HG03558 (cell line): ENCODE data around the gene AOPEP.

Experiments
- ATAC-seq: cut with Tn5 transposase; IDR thresholded peaks from one replicate; pipeline ENCODE4 v1.9.1; 2021; ENCODE audit warnings: moderate number of reproducible peaks; ENCODE audit not compliant: unreplicated experiment; ENCODE audit errors: extremely low read depth

AOPEP gene

DNA sequence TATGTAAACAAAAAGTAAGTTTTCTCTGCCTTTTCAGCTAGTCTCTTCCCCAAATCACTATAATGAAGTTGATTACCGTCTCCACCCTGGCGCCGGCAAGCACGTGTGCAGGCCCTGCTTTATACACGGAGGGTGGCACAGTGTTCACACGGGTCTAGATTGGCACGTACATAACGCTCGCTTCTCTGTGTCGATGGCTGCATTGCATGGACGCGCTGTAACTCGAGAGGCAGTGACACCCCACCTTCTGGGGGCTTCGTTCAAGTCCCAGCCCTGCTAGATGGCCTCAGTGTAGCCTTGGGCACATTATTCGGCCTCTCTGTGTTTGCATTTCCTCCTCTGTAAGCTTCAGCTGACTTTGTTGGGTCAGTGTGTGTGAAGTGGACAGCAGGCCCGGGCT, 367.1 kb downstream of the AOPEP start:
- ATAC-seq: no peak

DNA sequence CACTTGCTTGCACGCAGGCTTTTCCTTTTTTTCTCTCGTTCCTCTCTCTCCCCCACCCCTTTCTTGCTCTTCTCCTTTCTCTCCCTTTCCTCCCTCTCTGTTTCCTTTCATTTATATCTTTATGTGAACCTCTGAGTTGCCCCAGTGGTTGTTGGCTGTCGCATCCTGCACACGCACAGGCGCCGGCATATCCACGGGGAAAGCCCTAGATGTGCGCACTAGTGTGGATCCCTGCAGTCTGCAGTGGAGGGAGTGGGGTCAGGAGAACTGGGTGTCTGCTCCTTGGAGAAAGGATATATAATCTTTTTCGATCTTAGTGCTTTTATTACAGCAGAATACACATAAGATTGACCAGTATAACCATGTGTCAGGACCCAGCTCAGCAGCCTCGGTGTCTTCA, 367.5 kb downstream of the AOPEP start:
- ATAC-seq: no peak

DNA sequence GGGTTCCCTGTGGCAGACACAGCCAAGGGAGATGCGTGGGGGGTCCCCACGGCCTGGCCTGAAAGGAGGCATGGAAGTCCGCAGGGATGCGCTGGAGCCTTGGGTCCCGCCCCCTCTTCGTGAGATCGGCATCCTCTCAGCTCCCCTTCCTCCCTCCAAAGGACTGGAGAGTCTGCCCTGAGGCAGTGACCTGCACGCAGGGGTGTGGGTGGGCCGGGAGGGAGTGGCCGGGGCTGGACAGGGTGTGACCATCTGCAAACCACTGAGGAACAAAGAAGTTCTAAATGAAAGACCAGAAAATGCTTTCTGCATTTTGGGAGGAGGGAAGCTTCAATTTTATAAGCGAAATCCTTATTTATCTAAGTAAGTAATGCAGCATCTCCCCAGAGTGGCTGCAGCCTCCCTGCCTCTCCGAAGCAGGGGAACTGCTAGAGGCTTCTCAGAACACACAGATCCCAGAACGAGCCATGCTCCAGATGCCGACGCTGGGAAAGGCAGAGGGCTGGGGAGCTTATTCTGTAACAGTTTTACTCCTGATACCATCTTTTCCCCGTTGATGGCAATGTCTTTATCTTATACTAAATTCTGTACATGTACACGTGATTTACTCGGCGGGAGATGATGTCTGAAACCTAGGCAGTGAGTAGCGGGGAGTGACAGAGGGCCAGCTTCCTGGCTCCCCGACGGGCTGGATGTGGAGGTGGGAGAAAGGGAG, 369.3 kb downstream of the AOPEP start:
- ATAC-seq: no peak

DNA sequence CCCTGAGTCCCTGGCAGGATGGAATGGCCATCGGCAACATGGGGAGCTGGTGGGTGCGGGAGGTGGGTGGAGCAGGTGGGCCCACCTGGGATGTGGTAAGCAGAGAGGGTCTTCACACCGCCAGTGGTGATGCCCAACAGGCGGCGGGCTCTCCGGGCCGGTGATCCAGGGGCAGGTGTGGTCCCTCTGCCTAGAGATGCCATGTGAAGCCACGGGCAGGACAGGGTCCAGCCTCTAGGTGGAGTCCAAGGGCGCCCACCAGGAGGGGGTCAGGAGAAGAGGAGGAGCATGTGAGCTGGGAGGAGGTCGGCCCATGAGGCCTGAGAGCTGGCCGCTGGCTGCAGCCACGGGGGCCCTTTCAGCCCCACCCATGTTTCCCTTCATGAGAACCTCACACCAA, 369.9 kb downstream of the AOPEP start:
- ATAC-seq: no peak

DNA sequence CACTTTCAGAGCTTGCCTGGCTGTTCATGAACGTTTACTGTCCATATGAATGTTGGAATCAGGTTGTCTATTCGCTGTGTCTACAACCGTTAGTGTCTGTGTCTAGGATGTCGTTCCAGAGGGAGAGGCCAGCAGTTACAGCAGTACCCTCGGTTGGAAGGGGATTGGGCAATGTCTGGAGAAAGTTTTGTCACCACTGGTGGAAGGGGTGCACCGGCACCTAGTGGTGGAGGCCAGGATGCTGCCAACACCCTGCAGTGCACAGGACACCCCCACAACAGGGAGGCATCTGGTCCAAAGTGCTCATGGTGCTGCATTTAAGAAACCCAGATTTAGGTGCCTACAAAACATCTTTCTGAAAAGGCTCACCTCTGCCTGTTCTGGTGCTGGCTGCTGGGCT, 370.3 kb downstream of the AOPEP start:
- ATAC-seq: no peak

DNA sequence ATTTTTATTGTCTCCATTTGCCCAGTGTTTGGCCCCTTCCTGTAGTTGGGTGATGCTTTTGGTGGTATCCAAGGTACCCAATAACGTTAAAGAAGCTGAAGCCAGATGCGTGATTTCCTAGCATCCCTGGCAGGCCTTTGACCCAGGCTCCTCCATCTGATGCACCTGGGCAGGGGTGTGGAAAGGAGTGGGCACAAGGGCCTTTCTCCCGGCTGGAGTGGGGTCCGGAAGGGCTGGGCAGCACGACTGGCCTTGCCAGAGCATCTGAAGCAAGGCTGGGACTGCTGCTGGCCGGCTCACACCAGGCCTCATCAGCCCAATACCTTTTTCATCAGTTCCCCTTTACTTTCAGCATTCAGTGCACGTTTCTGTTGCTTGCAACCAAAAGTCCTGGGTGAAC, 370.8 kb downstream of the AOPEP start:
- no peak for ATAC-seq

DNA sequence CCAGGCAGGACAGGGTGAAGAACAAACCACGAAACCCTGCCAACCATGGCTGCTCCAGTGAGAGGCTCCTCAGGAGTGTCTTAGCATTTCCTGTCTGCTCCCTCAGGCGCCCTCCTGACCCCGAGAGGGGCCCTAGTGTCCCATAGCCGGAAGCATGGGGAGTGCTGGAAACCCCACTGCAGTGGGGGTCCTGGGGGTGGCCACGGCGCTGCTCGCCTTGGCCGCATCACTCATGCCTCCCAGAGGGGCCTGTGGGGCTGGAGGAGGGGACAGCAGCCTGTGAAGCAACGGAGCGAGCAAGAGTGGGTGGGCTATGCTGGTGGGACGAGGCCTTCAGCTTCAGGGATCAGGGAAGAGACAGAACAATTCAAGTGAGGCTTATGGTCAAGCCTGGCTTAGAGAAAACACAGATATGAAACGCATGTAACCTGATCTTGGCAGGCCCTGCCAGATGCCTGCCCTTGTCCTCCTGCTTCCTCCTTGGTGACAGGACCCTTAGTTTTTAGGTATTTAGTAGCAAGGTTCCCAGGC, 372.0 kb downstream of the AOPEP start:
- no peak for ATAC-seq

DNA sequence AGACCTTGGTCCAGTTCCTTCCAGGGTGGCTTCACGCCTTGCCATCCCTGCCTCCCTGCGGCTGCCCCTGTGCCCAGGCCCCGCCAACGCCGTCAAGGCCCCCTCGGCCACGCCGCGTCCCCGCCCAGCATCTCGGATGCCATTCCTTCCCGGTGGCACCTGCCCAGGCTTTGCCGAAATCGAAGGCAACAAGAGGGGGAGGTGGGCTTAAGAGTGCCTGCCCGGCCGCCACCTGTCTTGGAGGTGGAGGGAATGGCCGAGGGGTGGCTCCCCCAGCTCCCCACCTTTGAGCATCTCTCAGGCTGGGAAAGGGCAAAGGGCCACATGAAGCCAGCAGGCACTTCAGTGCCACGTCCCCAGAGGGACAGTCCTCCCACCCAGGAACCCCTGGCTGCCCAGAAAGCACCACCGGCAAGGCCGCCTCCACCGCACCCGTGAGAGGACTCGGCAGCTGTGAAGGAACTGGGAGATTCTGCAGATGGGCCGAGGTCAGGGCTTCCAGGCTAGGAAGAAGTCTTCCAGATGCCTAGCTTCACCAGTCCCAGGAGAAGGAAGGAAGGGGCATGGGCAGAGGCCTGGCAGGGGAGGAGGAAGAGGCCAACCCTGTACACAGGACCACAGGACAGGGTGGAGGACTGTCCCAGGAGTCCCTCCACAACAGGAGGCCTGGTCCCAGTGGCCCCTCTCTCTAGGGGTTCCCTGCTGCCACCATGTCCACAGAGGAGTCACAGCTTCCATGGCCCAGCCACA, 373.0 kb downstream of the AOPEP start:
- no peak for ATAC-seq

DNA sequence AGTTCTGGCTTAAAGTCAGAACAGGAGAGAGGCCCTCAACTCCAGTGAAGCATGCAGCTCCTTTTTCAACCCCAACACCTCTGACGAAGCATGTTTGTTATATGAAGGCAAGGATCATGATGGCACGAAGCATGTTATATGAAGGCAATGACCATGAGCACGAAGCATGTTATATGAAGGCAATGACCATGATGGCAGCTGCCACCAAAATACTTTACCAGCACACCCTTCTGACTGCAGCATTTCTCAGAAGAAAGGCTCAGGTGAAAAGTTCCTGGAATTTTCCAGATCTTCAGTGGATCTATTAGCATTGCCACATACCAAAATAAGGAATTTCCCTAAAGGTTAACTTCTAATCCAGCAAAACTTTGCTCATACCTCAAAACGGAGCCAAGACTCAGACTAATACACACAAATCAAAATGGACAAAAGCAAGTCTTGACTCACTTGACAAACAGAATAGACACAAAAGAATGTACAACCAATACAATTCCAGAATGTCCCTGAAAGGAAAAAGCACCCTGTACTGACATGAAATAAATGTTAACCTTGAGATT, 373.6 kb downstream of the AOPEP start:
- no peak for ATAC-seq

DNA sequence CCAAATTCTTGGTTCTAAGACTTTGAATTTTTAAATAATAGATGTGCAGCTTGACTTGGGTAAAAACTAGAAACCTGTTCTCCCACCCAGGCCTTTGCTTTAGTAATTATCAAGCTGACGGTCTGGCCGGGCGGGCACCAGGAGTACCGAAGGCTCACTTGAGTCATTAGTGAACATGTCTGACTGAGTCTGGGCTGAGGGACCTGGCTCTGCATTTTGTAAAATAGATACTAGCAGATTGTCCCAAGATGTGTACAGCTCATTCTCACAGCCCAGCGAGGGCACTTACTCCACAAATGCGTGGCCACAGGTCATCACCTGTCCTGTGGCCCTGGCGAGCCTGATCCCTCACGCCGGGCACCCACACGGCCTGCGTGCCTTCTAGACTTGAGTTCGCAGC, 374.8 kb downstream of the AOPEP start:
- ATAC-seq: no peak

DNA sequence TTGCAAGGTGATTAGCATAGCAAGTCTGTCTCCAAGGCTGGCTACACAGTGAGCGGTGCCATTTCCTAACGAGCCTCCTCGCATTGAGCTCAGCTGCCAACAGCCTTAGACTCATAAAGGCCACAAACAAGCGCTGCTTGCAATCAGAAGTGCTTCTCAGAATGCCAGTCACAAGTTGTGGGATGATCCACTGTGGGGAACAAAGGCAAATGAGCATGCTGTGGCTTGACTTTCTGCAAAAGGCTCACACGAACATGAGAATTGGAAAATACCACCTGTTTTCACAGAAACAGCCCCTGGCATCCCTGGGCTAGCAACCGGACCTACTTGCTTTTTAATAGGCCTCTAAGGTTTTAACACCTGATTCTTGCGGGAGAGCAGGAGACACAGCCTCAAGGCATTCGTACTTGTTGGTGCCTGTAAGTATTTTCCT, 375.5 kb downstream of the AOPEP start:
- no peak for ATAC-seq

DNA sequence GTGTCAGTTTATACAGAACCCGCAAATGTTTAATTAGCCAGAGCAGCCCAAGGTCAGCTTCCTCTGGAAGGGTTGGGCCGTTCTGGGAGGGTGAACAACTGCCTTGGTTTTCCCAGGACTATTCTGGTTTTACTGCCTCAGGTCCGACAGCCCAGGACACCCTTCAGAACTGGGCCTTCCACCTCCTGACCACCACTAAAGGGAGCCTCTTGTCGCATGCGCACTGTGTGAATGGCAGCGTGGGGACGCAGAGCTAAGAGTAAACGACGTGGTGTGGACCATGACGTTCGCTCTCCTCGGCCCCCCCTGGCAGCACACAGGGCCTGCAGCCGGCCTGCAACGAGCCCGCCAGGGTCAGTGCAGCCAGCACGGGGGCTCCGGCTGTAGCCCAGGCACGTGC, 376.1 kb downstream of the AOPEP start:
- ATAC-seq: no peak

DNA sequence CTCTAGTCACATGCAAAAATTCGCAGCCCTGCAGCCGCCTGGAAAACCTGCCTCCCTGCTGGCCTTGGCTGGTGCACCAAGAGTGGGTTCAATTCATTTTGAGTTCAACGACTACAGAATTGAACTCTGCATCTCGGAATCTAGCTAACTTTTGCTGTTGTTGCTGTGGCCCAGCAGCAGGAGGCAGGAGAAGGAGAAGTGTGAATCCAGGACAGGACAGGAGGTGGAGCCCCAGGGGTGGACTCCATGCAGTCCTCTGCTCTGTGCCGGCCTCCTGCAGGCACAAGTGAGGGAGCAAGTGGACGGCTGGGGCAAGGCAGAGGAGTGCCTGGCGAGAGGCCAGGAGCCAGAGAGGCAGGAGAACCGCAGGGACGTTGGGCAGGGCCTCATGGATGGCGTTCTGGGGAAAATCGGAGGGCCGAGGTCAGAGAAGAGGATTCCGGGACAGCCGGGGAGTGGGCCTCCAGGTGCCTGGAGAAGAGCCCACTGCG, 376.8 kb downstream of the AOPEP start:
- no peak for ATAC-seq

DNA sequence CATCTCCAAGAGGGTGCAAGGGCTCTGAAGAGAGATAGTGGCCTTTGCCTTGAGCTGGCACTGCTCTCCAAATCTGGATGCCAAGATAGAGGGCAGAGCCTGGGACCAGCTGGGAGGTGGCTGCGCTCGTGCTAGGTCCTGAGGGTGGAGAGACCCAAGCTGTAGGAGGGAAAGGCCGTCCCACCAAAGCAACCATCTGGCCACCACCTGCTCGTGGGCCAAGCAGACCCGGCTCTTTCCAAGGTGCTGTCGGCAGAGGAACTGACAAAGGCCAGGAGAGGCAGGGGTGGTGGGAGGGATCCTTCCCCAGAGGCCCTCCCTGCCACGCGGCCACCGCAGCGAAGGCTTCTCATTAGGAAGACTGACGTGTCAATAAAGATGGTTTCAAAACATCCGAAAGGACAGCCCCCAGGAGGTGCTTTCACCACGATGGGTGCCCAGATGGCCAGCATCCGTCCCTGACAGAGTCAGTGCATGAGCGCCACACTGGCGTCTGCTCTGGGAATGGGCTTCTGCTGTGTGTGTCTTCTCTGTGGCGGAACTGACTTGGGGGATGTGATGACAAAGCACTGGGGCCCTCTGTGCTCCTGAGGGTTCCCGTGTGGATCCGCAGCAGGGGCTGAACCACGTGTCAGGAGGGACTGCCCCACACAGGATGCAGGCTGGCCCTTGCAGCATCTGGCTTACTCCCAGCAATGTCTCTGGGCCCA, 377.5 kb downstream of the AOPEP start:
- no peak for ATAC-seq

DNA sequence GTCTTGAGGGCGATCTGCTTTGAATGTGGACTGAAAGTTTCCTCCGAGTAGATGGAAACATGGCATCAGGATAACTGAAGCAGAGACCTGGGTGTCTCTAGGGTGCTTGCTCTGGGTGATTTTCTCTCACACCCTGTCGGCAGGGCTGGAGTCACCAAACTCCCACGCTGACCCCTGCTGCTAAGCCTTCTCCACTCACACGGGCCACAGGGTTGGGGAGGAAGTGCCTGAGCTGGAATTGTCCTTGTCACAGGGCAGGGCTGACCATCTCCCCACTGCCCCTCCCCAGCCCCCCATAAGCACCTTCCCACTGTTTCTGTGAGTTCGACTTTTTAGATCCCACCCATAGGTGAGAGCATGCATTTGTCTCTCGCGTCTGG, 378.1 kb downstream of the AOPEP start:
- ATAC-seq: no peak

DNA sequence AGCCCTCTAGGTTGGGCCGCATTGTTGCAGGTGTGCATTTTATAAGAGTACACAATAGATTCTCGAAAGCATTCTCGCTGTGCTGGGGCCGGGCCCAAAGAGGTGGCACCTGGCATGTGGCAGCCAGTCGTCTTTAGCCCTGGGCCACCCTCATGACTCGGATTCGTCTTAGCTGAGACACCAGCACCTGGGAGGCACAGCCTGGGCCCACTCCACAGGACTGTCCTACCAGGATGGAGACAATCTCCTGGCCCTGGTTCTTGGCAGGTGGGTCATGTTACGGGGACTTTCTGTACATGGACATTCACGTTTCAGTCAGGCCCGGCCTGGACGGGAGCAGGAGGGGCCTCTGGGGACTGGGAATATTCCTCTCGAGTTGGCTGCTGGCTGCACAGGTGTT, 378.5 kb downstream of the AOPEP start:
- no peak for ATAC-seq

DNA sequence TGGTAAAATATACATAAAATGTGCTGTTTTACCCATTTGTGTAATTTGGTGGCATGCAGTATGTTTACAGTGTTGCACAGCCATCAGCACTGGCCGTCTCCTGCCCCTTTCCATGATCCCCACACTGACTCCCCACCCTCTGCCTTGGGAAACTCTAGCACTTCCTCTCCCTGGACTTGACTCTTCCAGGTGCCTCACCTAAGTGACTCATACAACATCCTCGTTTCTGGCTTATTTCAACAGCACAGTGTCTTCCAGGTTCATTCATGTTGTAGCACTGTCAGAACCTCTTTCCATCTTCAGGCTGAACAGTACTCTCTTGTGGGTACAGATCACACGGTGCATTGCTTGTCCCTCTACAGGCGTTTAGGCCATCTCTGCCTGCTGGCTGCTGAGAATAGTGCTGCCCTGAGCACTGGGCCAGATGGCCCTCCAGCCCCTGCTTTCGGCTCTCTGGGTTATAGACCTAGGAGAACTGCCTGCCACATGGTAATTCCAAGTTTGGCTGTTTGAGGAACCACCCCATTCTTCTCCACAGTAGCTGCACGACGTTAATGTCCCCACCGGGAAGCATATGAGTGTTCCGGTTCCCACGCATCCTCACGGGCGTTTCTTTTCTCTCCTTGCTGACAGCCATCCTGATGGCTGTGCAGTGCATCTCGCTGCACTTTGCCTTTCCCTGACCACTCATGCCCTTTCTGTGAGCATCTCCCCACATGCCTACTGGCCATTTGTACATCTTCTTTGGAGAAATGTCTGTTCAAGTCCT, 379.2 kb downstream of the AOPEP start:
- ATAC-seq: no peak

DNA sequence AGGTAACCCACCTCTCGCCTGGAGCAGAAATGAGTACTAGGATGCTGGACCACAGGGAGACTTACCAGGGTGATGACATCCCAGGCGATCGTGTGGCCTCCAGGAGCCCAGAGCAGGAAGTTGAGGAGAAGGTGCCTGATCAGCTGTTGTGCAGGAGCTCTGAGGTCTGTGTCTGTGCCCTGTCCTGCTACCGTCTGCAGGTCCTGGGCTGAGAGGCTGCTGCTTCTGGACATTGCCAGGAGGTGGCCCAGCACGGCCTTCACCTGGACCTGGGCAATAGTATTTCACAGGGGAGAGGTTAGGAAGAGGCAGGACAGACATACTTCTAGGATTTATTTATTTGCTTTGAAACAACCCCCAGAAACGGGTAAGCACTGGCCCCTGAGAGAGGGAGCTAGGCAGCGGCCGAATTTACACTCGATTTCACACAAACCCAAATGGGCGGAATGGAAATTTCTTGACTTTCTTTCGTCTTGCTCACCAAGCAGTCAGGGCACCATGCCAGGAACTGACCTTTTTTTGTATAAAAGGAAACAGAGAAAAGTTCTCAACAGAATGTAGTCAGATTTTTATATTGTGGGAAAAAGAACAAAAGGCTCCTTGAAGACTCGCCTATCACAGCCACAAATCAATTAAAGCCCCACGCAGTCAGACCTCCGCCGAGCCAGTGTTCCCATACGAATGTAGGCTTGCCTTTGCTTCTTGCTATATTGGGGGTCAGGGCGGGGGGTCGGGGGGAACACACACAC, 380.7 kb downstream of the AOPEP start:
- no peak for ATAC-seq

DNA sequence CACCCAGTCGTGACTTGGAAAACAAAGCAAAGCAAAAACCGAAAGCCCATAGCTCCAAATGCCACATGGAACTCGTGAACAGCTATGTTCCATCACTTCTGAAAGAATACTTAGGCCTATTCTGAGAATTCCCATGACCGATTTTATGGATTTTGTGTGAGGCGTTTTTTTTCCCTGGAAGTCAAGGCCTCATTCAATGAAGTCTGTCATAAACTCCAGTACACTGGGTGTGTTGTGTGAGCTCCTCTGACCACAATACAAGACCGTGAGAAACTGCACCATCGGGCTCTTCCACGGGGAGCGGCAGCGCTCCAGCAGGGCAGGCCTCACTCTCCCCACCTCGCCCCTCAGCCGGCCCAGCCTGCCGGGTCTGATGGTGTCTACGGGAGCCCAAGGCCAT, 381.5 kb downstream of the AOPEP start:
- no peak for ATAC-seq
